HT-29 (cell line): ENCODE data around the gene ARHGEF5. TPM values are rescaled to one million over a fixed set of nuclear protein-coding genes. Genes with fewer than 3 reads are reported as not detected.
A peak's percentile ranks its signal among the peaks of the same experiment; 100 is the strongest.
"Not testable (repeated sequence)": the region's sequence is repeated elsewhere in the genome, so short reads cannot be mapped to it uniquely, and the experiment has no call there.

Source experiments
- DNase-seq: peaks from one replicate; pipeline ENCODE4 v3.0.0-alpha.2; 2015; ENCODE audit warnings: low spot score
- total RNA-seq: library from RNA; depleted of rRNA; stranded (reverse); fragments of >200 nt; shearing (Covaris generic); gene quantifications from 2 replicates; pipeline ENCODE4 v1.2.3, GENCODE V29; 2014

ARHGEF5 gene
- total RNA-seq, 1 experiment from 2014 or later, result 28.4 TPM

DNA sequence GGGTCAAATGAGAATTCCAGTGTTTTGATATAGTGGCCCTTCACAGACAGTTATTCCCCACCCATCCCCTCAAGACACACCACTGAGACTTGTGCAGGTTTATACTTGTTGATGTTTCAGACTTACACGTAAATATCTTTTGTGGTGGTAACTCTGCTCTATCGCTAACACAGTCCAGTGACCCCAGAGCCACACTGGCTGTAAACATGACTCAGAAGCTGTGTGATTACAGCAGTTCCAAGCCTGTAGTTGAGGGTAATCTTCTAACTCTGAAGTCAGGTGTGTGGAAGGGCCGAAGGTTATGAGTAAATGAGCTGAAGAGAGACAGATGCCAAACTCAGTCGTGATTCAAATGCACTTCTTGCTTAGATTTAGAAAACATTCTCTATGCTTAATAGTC is 28.9 kb downstream of the ARHGEF5 start:
- DNase-seq, result peak; percentile 74

DNA sequence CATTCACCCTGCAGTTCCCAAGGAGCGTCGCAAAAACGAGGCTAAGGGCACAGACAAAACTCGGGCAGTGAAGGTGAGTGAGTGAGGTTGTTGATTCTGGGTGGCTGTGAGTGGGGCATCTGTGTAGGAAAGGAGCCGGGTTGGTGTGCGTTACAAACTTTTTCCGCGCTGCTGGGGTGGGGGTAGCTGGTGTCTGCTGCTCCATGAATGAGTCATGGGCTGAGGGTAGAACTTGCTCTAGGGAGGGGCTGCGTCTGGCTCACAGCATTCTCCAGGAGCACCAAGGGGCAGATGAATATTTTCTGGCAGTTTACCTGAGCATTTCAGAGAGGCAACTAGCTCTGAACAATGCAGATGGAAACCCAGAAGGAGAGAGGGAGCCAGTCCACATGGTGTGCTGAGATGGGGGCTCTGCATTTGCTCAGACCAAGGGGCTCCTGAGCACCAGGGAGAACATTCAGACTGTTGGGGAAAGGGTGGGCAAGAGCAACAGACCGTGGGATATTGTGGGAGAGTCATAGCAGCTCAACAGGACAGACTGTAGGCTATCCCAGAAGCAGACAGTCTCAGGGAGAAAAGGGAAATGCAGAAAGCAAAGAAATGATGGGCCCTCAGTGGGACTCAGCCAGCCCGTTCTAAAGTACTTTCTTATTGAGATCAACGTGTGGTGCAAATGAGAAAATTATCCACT is 29.5 kb downstream of the ARHGEF5 start:
- peak; percentile 50 for DNase-seq

DNA sequence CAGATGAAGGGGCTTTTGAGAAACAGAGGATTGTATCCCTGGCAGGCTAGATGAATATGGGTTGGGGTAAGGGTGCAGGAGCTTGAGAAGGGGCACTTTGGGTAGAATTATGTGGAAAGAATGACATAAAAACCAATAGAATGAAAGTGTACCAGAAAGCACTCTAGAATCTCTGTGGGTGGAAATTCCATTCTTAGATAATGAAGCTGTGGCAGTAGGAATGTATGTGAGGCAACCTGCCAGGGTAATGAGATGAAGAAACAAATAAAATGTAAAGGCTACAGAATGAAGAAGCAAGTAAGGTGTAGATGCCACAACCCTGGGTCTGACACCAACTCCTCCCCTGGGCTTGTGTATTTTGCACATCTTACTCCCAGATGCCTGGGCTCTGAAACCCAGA is 31.5 kb downstream of the ARHGEF5 start:
- DNase-seq, result no peak

DNA sequence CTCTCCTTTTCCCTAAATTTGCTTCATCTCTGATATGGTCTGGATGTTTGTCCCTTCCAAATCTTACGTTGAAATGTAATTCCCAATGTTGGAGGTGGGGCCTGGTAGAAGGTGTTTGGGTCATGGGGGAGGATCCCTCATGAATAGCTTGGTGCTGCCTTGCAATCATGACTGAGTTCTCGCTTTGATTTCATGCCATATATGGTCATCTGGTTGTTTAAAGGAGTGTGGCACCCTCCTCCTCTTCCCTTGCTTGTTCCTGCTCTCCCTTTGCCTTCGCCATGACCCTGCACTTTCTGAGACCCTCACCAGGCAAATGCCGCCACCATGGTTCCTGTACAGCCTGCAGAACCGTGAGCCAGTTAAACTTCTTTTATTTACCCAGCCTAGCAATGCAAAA is 33.7 kb downstream of the ARHGEF5 start:
- no peak for DNase-seq

DNA sequence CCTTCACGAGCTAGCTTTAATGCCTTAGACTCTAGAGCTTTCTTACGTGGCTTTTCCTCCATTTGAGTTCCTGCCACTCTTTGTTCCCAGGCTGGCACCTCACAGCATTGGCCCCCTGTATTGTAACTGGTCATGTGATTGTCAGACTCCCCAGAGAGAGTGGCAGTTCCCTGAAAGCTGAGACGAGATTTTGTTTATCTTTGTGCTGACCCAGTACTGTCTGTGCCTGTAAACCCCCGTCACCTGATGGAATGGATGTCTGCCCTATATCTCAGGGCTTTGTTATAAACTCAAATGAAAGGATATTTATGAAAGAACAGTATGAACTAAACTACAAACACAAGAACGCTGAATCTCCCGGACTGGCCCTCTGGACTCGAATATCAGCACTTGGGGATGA is 35.3 kb downstream of the ARHGEF5 start:
- no peak for DNase-seq

DNA sequence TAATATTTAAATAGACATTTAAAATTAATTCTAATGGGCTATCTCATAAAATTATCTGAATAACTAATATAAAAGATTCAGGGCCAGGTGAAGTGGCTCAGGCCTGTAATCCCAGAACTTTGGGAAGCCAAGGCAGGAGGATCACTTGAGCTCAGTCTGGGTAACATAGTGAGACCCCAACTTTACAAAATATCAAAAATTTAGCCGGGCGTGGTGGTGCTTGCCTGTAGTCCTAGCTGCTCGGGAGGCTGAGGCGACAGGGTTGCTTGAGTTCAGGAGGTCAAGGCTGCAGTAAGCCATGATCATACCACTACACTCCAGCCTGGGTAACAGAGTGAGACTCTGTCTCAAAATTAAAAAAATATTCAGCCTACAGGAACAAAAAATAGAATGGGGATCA is 35.8 kb downstream of the ARHGEF5 start:
- DNase-seq, result no peak

DNA sequence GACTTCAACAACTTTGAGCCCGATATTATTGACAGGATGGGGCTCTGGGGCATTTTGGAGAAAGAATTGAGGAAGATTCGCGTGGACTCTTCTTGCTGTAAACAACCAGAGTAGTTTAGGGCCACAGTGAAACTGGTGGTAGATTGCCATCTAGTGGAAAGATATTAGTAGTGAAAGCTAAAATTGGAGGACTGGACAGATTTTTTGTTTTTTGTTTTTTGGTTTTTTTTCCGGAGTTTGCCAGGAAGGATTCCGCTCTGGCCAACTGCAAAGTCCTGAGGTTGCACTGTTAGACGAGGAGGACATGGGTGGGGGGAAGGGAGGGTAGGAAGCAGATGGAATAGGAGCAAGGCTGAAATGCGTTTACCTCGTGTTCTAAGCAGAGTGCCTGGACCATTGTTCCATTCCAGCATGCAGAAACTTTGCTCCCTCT is 36.6 kb downstream of the ARHGEF5 start:
- DNase-seq, result peak; percentile 64

DNA sequence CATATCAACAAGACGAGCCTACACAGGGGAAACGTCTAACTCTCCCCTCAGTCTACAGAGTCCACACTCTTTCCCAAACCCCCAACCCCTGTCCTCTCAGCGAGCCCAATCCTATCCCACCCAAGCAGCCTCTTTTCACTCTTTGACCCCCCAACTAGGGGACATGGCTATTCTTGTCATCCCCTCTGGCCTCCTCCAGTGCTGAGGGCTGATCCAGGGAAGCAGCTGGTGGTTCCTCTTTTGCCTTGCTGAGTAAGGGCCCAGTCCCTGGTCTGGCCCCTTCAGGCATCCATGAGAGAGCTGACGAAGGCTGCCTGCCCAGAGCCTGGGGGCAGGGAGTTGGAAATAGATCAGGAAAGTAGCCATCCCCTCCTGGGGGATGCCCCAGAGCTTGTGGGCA is 41.9 kb downstream of the ARHGEF5 start:
- no peak for DNase-seq

DNA sequence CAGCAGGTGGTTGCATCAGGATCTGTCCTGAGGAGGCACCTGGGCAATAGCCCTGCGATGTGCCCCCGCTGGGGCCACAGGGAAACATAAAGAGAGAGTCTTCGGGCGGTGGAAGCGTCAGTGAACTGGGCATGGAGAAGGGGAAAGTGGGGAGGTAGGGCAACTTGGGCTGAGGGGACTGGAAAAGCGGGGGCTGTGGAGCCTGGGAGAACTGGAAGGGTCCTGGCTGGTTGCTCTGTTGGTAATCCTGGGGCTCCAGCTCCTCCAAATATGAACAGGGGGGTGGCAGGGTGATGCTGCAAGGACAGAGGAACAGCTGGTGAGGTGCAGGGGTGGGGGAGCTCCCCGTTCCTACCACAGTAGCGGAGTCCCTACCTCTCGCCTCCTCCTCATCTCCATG is 43.1 kb downstream of the ARHGEF5 start:
- no peak for DNase-seq

DNA sequence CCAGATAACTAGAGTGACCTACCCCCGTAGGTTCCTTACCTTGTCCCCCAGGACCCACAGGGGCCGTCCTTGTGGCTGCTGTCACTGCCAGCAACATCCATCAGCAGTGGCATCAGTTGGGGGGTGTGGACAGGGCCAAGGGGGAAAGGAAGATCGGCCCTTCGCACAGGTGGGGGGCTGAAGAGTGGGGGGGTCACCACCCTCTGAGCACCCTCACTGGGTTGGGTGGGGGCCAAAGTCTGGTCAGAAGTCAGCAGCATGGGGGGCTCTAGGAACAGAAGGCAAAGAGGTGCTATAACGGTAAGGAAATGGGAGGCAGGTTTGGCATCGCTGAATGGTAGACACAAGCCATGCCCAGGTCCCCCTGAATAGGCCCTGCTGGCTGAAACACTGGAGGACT is 43.7 kb downstream of the ARHGEF5 start:
- no peak for DNase-seq

DNA sequence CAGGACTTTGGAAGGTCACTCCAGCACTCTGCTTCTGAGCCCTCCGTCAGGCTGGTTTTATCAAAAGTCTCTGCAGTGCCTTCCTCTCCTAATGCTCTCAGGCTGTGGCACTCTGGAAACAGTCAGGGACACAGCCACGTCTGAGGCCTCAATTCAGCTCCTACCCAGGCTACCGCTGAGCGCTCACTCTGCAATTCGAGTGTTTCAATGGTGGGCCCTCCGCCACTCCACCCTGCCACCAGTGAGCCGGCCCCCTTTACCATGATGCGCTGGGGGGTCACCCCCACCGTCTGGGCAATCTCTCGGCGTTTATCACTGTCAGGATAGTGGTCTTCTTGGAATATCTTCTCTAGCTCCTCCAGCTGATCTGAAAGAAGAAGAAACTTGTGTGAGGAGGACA is 44.7 kb downstream of the ARHGEF5 start:
- no peak for DNase-seq

DNA sequence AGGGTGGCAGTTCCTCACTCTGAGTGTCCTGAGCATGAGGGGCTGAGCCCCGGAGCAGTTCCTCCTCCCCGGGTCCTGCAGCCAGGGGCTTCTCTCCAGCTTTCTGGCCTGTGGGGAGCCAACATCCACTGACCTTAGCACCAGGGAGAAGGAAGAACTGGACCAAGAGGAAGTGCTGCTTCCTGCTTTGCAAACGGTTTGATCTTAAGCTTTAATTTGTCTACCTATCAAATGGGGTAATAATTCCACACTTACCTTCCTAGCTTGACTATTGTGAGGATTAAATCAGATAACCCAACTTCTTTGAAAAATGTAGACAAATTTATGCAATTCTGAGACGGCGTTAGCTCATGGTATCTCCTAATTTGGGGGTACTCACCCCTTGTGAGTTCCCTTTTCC is 46.3 kb downstream of the ARHGEF5 start:
- DNase-seq, result no peak

DNA sequence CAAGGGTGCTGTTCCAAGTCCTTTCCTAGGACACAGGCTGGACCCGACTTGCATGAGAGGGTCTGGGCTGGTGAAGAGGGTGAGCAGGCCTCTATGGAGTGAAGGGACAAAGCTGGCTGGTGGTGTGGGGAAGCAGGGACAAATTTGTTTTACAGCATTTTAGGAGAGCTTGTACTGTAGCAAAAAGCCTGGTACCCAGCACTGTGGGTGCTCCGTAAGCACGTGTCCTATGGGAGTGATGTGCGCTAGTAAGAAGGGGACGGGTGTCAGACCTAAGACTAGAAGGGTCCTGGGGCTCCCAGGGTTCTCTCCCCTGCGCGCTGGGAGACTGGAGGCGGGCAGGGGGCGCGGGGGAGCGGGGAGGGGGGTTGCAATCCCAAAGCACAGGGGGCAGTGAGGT is 47.9 kb downstream of the ARHGEF5 start:
- no peak for DNase-seq

DNA sequence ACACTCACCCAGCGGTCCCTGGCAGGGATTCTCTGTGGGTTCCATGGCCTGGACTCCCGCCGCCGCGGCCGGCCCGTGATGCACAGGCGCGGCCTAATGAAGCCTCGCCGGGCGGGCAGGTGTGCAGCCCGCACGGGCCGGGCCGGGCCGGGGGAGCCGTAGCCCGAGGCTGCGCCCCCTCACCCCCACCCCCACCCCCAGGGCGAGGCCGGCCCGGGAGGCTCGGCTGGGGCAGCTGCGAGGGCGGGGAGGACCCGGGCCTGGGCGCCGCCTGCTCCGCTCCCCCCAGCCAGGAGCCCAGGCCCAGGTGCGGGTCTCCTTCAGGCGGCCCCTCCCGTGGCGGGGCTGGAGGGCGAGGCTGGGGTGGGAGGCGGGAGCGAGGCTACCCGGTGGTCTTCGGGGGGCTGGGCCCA is 48.5 kb downstream of the ARHGEF5 start, which contains the start of gene NOBOX:
Gene NOBOX, minus strand, starts transcription at position 45 of the 413 bp plus-strand sequence.
- no peak for DNase-seq

DNA sequence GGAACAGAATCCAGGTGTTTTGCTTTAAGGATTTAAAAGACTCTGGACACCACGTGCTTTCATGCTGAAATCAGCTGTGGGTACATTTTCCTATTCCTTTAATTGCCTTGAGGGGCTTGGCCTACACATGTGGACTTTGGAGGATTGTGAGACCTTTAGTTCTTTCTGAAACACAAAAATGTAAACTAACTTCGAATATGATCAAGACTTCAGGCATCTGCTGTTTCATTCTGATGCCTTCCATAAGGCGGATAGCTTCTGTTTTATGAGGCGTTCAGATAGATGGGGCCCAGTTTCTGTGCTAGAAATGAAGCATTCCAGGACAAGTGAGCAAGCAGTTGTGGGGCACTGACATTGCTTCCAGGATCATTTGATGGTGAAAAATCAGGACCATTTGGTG is 49.7 kb downstream of the ARHGEF5 start:
- no peak for DNase-seq

DNA sequence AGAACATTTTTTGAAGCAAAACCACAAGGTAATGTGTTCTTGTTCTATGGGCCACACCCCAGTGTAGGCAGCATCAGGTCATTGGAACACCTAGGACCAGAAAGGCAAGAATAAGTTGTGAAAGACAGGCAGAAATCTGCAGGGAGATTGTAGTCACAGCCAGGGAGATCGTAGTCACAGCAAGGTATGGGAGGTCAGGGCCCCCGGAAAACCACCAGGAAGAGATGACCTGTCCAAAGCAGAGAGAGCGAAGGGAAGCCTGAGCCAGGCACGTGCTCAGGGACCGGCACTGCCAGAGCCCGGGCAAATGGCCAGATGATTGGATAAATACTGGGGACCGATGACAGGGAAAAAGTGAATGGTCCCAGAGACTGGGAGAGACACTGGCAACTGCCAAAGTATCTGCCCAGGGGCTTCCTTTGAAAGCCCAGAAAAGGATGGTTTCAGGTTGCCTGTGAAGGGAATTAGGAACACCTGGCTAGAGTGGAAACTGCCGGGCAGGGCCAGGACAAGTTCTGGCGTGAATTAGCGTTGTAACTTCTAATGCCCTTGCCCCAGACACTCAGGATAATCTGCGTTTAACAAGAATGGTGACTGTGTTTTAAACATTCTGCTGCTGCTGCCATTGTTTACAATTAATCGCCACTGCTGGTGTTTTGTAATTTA is 52.2 kb downstream of the ARHGEF5 start:
- no peak for DNase-seq

DNA sequence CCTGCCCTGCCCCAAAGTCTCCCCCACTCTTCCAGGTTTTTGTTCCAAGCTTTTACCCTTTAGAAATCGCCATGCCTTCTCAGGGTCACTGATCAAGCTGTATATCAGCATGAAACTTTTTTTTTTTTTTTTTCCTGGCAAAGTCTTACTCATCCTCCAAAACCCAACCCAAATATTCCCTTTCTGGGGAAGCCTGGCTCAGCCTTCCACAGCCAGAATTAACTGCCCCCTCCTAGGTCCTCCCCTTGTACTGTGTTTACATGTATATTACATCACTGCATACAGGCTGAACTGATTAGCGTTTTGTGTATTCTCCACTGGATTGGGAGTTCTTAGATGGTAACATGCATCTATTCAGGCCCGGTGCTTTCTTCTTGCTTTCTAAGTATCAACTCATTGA is 52.9 kb downstream of the ARHGEF5 start:
- no peak for DNase-seq

DNA sequence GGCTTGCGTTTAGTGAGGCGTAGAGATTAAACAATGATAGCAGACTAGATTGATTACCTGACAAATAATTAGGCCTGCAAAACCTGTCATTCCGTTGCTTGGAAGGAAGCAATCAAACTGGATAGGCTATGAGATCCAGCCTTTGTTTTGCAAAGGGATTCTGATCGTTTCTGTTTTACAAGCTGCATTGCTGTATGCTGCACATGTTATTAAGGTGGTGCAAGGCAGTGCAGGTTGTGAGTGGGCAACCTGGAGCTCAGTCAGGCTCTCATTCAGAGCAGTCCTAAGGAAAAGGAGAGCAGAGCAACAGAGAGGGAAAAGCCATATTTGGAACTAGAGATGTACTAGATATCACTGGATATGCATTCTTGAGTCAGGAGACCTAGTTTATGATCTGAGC is 55.2 kb downstream of the ARHGEF5 start:
- no peak for DNase-seq

DNA sequence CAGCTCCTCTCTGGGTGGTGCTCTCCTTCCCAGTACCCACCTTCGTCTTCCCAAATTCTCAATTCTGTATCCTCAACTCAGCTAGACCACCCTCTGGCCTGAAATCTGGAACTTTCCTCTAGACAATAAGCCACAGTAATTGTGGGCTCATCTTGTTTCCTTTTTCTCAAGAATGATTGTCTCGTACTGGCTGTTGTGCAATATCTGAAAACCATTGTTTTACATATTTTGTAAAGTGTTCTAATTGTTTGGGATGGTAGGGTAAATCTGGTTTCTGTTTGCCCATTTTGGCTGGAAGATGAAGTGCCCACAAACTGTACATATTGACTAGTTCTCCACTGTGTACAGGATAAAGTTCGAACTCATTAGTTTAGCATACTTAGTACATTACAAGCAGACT is 59.6 kb downstream of the ARHGEF5 start:
- DNase-seq, result no peak

DNA sequence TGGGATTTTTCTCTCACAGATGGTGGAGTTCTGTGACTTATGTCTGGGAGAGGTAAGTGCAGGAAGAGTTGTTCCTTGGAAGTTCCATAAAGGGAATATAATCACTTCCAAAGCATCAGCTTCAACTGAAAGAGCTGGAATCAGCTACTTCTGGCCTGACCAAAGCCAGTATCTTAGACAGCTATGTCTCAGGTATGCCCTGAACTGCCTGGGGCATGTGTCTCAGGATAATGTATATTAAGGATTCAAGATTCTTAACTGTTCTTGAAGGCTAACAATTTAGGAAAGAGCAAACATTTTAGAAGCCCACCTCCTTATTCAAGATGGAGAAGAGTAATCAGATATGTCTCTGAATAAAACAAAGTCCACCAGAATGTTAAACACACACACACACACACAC is 60.7 kb downstream of the ARHGEF5 start:
- DNase-seq, result no peak

DNA sequence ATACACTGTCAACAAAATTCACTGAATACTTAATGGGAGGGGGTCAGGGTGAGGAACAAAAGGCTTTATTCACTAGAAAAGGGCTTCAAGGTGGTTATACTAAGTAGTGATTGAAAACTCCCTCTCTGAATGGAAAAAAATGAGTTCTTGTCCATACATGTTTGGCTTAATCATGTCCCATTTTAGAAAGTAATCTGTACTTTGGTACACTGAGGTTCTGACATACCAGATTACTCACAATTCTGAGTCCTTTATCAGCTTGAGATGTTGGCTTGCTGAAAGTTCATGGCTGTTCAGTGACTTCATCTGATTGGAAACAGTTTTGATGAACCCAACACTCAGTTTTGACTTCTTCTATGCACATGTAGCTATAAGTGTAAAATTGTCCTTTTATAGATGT is 61.1 kb downstream of the ARHGEF5 start:
- no peak for DNase-seq

DNA sequence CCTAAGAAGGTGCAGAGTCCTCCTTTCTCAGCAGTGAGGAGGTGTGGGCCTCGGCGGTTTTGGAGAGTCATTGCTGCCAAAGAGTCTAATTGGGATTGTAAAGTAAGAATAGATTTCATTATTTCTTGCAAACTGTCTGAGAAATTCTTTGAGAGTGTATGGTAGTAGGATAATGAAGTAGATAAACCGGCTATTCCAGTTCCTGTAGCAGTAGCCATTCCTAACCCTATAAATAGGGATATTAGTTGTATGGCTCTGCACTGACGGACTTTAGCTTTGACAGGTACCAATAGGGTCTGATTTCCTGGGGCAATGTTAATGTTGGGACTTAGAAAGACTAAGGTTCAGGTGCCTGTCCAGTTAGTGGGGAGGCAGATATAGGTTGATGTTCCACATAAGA is 63.7 kb downstream of the ARHGEF5 start:
- peak; percentile 47 for DNase-seq

DNA sequence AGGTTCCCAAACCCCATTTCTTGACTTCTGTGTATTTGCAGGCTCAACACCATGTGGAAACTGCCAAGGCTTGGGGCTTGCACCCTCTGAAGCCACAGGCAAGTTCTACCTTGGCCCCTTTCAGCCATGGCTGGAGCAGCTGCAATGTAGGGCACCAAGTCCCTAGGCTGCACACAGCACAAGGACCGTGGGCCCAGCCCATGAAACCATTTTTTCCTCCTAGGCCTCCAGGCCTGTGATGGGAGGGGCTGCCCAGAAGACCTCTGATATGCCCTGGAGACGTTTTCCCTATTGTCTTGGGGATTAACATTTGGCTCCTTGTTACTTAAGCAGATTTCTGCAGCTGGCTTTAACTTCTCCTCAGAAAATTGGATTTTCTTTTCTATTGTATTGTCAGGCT is 72.3 kb downstream of the ARHGEF5 start:
- DNase-seq, result not testable (repeated sequence)

DNA sequence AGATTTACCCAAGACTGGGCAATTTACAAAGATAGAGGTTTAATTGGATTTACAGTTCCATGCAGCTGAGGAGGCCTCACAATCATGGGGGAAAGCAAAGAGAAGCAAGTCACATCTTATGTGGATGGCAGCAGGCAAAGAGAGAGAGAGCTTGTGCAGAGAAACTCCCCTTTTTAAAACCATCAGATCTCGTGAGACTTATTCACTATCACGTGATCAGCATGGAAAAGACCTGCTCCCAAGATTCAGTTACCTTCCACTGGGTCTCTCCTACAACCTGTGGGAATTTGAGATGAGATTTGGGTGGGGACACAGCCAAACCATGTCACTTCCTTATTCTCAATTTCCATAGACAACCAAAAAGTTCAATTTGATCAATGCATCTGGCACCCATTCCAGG is 73.2 kb downstream of the ARHGEF5 start:
- no peak for DNase-seq
